ENCODE measurements around the gene ITGB6.

ITGB6 gene

DNA sequence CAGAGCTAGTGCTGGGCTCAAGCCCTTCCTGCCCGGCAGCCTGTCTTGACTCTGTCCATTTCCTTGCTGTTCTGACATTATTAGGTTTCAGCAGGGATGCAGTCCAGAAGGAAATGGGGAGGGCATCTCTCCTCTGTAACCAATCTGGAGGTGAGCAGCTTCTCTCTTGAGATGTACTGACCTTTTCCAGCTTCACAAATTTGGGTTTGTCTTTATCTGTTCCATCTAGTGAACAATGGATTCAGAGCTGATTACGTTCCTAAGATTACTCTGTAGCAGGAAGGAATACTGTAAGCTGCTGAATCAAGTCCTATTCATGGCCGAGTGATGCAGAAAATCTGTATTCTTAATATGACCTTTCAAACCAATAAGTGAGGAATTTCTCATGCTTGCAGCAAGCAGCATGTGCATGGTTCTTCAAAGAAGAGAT is 148.7 kb downstream of the ITGB6 start:
- DNase-seq (ENCODE audit: low read depth), result no peak

DNA sequence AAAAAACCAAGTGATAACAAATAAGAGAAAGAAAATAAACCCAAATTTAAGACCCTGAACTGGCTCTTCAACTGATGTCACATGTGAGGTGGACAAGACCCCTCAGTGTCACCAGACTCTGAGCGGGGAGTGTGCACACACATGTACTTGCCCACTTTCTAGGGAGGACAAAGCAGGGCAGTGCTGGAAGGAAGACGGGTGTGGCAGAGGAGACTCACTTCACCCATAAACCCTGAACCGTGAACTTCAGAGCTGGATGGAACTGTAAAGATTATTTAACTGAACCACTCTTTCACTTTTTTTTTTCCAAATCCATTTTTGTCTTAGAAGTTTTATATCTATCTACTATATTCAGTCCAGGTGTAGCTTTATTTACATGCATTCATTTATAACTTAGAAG is 149.9 kb downstream of the ITGB6 start:
- DNase-seq (ENCODE audit: low read depth), result no peak
